Heart left ventricle (tissue), 16 donors: ENCODE data around the gene CD164. TPM values are rescaled to one million over a fixed set of nuclear protein-coding genes. Genes with fewer than 3 reads are reported as not detected.

Experiments
- ATAC-seq, 4 donors: fragments of 200-7000 bp; cut with Tn5 transposase; one replicate each; pipeline ENCODE4 v1.9.1; 2020 to 2022; ENCODE audit warnings: moderate library complexity in 4 of 4, mild to moderate bottlenecking in 3 of 4, moderate number of reproducible peaks in 1 of 4
- DNase-seq, 5 donors: peaks; one replicate each; pipeline ENCODE4 v3.0.0-alpha.2; 2020
- H3K27ac ChIP-seq, 12 donors: fragments of 200-600 bp; sonication (generic) in 4 of 12; one replicate each; pipeline versions ENCODE4 v1.5.0 to v1.8.0; 2016 to 2022; ENCODE audit warnings: mild to moderate bottlenecking in 2 of 12
- H3K27me3 ChIP-seq, 9 donors: fragments of 200-600 bp; sonication (generic) in 2 of 9; one replicate each; pipeline versions ENCODE4 v1.5.1 to v1.8.0; 2016 to 2022; ENCODE audit warnings: mild to moderate bottlenecking in 3 of 9
- H3K36me3 ChIP-seq, 9 donors: fragments of 200-600 bp; sonication (generic) in 2 of 9; one replicate each; pipeline versions ENCODE4 v1.5.0 to v1.8.0; 2018 to 2022; ENCODE audit warnings: mild to moderate bottlenecking in 2 of 9
- H3K4me1 ChIP-seq, 12 donors: fragments of 200-600 bp; sonication (generic) in 4 of 12; one replicate each; pipeline versions ENCODE4 v1.5.0 to v1.8.0; 2016 to 2022; ENCODE audit warnings: mild to moderate bottlenecking in 3 of 12
- H3K4me3 ChIP-seq, 12 donors: fragments of 200-600 bp; sonication (generic) in 4 of 12; one replicate each; pipeline versions ENCODE4 v1.5.0 to v1.8.0; 2017 to 2022; ENCODE audit warnings: mild to moderate bottlenecking in 9 of 12, moderate library complexity in 4 of 12
- H3K9me3 ChIP-seq, 12 donors: fragments of 200-600 bp; sonication (generic) in 4 of 12; one replicate each; pipeline versions ENCODE4 v1.5.0 to v1.8.0; 2016 to 2022; ENCODE audit warnings: mild to moderate bottlenecking in 1 of 12
- CTCF ChIP-seq, 12 donors: fragments of 200-600 bp; sonication (generic) in 4 of 12; IDR thresholded peaks; one replicate each; pipeline versions ENCODE4 v1.5.0 to v1.8.0; 2018 to 2022; ENCODE audit warnings: antibody characterized with exemption in 12 of 12, mild to moderate bottlenecking in 5 of 12
- POLR2A ChIP-seq, 2 donors: fragments of 450-650 bp; IDR thresholded peaks; one replicate each; pipeline ENCODE4 v1.6.1; 2017; ENCODE audit warnings: antibody characterized with exemption in 2 of 2, mild to moderate bottlenecking in 2 of 2, moderate library complexity in 2 of 2
- WGBS, 4 donors: extraction: QIAGEN DNeasy Blood & Tissue Kit in 2 of 4; methylation state at CpG; one replicate each; pipeline versions ENCODE4 v1.1.5 to v1.1.7; 2013 to 2018; 5-methylcytosine and 5-hydroxymethylcytosine counted together
- intact Hi-C, 10 donors: fragments of 100-400 bp; cut with DNase I; formaldehyde crosslinking; loops; one replicate each; pipeline versions ENCODE4 v1.11.1 to v1.14.2; 2022
- polyA plus RNA-seq, 2 donors: library from polyadenylated mRNA; stranded (reverse); fragments of 200-250 nt; gene quantifications; one replicate each; pipeline ENCODE4 v1.2.3, GENCODE V29; 2013
- total RNA-seq, 9 donors: library from RNA; depleted of rRNA in 2 of 9; stranded (reverse); fragments of >200 nt in 2 of 9; fragmentation: NEBNext Ultra II Directional in 3 of 9; extraction: Animal tissue kit (Norgen Biotek cat#: 25700) in 3 of 9; gene quantifications; one replicate each; pipeline versions ENCODE4 v1.1.0 to v1.2.4, GENCODE V29; 2016 to 2023
- donor health status: ischemic (EF 13 %, LVEDD 7.1; RV severe dilation, severe dysfunction).
- donor health status: healthy with polysubstance abuse.
- donor health status: DM: no; HTN: yes; CAD: no.
- donor health status: DM: no; HTN: no; CAD: no.
- donor health status: ischemic (EF 25% LVEDD 6.9; RV normal size, moderate dysfunction).
- donor health status: ischemic (EF 25% LVEDD 5.7; RV mildly dilated, moderate dysfunction).
- donor health status: healthy.
- donor health status: DM: yes; HTN: yes; CAD: no.
- donor health status: ischemic (EF 35%, LVEDD 5.7; RV mildly dilated, moderate dysfunction).
- donor health status: nonischemic (EF 11% LVEDD 7.7; RV severe dilation, severe dysfunction).
- donor health status: DM: yes; HTN: yes; CAD: no.
- donor health status: PGD.
- donor health status: ischemic (EF 29% LVEDD 5.4; RV normal size, mild dysfunction).
- donor health status: nonischemic (EF 23%, LVEDD 6.1; RV moderate dilation, normal function).

CD164 gene
- total and polyA plus RNA-seq, 11 donors = 77.1 to 213 (median 119) TPM

- H3K36me3 ChIP-seq = no peaks in the 10 kb centered on the region
- intact Hi-C loops = no loop called here
- TF ChIP-seq CTCF (IDR thresholded peaks at IDR 0.05) (no peak), POLR2A (IDR thresholded peaks at IDR 0.05) (no peak)
- no peaks in the 10 kb centered on the region for H3K9me3 ChIP-seq
- 94 to 97% (median 96%) methylated on average over 6 of the region's 6 CpGs for WGBS, 4 donors
- H3K27me3 ChIP-seq = no peaks in the 10 kb centered on the region
- H3K27ac ChIP-seq = no peak overlapping the region
- ATAC-seq = no peak
- no peak for DNase-seq
- no peak overlapping the region for H3K4me3 ChIP-seq
- peaks cover 0 to 11% (median 0%) of the 10 kb centered on the region in 12 donors for H3K4me1 ChIP-seq
Observed at GRCh38 chr6:109342911-109343310, 39.4 kb downstream of the CD164 start.

GRCh38 chr6:109342506-109342905 is 39.8 kb downstream of the CD164 start:
- Histone ChIP-seq H3K4me3 (no peak overlapping the region), H3K4me1 (peaks cover 0 to 7% (median 0%) of the 10 kb centered on the region in 12 donors), H3K27ac (no peak overlapping the region), H3K27me3 (no peaks in the 10 kb centered on the region), H3K36me3 (no peaks in the 10 kb centered on the region), H3K9me3 (no peaks in the 10 kb centered on the region)
- intact Hi-C loops = no loop called here
- 65 to 82% (median 72%) methylated on average over 5 of the region's 5 CpGs for WGBS, 4 donors
- no peak for TF ChIP-seq POLR2A (IDR thresholded peaks at IDR 0.05)
- ATAC-seq = peak in 3 of 4 donors; percentile 32 to 51 (median 42)
- DNase-seq = no peak

- H3K27me3 ChIP-seq = no peaks in the 10 kb centered on the region
- no peak for TF ChIP-seq POLR2A (IDR thresholded peaks at IDR 0.05)
- no peak for TF ChIP-seq CTCF (IDR thresholded peaks at IDR 0.05)
- H3K9me3 ChIP-seq = no peaks in the 10 kb centered on the region
- ATAC-seq = no peak
- intact Hi-C loops = no loop called here
- WGBS, 4 donors = 89 to 94% (median 90%) methylated on average over 4 of the region's 4 CpGs
- H3K4me3 ChIP-seq = no peak overlapping the region
- H3K36me3 ChIP-seq = no peaks in the 10 kb centered on the region
- peaks cover 0 to 14% (median 0%) of the 10 kb centered on the region in 12 donors for H3K4me1 ChIP-seq
- H3K27ac ChIP-seq = no peak overlapping the region
- DNase-seq = no peak
Observed at GRCh38 chr6:109340811-109341210, 41.5 kb downstream of the CD164 start.

- 86 to 95% (median 89%) methylated on average over 2 of the region's 2 CpGs for WGBS, 4 donors
- ATAC-seq = no peak
- no peak overlapping the region for H3K27ac ChIP-seq
Observed at GRCh38 chr6:109339906-109340678, 42.2 kb downstream of the CD164 start.

More at GRCh38 chr6:109339906-109340678, 42.2 kb downstream of the CD164 start:
- DNase-seq = no peak
- Histone ChIP-seq H3K4me1 (peaks cover 0 to 14% (median 0%) of the 10 kb centered on the region in 12 donors), H3K27me3 (no peaks in the 10 kb centered on the region), H3K4me3 (no peak overlapping the region), H3K36me3 (no peaks in the 10 kb centered on the region), H3K9me3 (no peaks in the 10 kb centered on the region)
- TF ChIP-seq CTCF (IDR thresholded peaks at IDR 0.05) (no peak), POLR2A (IDR thresholded peaks at IDR 0.05) (no peak)
- intact Hi-C loops = no loop called here
